ENCODE data around the gene PI4K2A.
A peak's percentile ranks its signal among the peaks of the same experiment; 100 is the strongest.

The PI4K2A gene

GRCh38 chr10:97640174-97640867, at the start of gene PI4K2A:
TSS of gene PI4K2A (plus strand) at chr10:97640671. CDS start at chr10:97640743, 72 bp downstream.
- peak; percentile 98 to 99 for DNase-seq (ENCODE audit: low read depth in 2 of 2)

DNA sequence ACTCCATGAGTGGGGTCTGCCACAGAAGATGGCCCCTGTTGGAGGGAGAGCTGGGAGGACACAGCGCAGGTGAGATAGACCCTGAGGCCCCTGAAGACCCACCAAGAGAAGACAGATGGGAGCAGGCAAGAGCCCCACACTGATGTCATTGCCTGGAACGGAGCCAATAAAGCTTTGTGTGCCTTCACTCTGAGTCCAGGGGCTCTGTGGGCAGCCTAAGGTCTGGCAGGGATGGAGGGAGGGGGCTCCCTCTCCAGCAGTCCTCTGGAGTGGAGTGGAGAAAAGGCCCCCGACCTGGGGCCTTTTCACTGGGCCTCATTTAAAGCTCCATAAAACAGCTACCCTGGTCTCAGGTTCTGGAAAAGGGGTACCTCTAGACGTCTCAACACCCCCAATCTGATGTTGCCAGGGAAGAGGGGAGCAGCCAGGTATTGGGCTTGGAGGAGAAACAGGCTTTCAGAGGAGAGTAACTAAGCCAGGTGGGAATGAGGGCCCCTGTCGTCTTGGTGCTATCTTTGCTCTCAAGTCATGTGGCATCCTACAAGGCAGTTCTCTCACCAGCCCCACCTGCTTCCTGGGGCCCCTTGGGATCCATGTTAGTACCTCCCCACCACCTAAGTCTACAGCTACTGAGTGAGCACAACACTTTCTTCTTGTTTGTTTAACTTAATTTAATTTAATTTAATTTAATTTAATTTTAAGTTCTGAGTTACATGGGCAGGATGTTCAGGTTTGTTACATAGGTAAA, 49.5 kb upstream of the PI4K2A start:
- DNase-seq (ENCODE audit: low read depth in 2 of 2): no peak

GRCh38 chr10:97593421-97593820, 47.0 kb upstream of the PI4K2A start:
- DNase-seq (ENCODE audit: low read depth in 2 of 2): no peak

DNA sequence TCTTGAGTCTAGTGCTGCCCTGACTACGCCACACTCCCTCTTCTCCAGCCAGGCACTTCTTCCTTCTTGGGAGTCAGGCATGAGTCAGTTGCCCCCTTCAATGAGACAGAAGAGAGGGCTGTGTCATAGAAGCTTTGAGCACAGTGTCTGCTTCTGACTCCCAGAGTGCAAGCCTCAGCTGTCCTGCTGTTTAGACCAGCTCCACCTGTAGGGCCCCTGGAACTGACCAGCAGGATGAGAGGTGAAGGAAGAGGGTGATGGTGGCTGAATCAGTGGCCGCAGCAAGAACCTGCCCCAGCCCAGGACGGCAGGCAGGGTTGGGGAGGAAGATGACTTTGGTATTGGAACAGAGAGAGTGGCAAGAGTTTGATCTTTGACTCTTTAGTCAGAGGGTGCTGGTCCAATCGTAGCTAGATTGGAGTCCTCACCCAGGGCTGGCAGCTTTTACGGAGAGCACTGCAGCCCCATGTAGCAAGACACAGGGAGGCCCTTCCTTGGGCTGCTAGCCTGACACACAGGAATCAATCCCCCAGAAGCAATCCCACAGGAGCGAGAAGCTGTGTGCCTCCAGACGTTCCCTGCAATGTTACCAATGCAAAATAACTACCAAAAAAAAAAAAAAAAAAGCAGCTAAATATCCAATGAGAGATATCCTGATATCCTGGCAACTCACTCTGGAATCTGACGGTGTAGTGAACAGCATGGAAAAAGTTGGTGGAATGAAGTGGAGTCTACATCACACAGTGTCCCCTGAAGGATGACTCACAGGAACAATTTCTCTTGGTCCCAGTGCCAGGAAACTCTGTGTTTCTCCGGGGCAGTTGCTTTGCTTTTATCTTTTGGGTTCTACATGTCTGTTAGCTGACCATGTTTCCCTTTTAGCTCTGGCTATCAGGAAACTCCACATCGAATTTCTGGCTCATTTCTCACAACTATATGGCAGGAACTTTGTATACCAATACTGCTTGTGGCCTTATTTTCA, 44.1 kb upstream of the PI4K2A start:
- DNase-seq (ENCODE audit: low read depth in 2 of 2): no peak

DNA sequence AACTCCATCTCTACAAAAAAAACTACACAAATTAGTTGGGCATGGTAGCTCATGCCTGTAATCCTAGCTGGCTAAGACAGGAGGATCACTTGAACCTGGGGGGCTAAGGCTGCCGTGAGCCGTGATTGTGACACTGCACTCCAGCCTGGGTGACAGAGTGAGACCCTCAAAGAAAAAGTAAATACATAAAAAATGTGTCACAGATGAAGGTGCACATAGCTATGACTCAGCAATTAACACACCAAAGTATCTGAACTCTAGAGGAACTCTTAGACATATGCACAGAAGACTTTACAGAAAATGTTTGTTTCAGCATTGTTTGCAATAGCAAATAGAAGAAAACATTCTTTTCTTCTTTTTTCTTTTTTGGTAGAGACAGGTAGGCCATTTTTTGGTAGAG, 42.7 kb upstream of the PI4K2A start:
- no peak for DNase-seq (ENCODE audit: low read depth in 2 of 2)

DNA sequence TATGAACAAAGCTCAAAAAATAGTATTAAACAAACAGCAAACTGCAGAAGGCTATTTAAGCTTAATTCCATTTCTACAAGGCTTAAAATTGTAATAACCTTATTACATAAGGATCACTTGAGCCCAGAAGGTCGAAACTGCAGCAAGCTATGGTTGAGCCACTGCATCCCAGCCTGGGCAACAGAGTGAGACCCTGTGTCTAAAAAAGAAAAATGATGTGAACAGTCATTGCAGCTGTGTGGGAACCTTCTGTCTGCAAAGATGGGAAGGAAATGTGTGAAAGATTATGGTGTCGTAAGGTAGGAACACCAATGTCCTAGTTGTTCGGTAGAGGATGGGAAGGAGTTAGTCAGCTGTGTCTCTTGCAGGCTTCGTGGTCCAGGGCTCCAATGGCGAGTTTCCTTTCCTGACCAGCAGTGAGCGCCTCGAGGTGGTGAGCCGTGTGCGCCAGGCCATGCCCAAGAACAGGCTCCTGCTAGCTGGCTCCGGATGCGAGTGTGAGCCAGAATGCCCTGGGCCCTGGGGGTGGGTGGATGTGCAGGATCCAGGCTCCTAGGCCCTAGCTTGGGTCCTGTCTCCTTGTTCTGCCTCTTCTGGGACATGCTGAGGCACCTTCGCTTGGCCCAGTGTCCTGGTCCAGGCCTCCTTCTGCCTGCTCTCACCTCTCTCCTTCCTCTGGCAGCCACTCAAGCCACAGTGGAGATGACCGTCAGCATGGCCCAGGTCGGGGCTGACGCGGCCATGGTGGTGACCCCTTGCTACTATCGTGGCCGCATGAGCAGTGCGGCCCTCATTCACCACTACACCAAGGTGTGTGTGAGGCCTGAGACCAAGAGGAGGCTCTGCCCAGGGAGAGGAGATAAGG, 41.8 kb upstream of the PI4K2A start:
- DNase-seq (ENCODE audit: low read depth in 2 of 2): no peak

DNA sequence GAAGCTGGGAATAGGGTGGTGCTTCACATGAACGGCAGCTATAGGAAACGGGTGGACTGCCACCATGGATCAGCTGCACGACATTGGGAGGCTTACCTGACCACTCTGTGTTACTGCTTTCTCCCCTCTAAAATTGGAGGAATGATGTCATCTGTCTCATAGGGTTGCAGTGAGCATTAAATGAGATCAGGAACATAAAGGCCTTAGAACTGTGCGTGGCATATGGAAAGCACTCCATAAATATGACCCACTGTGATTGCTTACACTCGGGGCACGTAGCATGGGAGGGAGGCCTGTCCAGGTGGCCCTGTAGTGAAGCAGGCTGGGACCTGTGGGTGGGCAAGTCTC, 41.2 kb upstream of the PI4K2A start:
- no peak for DNase-seq (ENCODE audit: low read depth in 2 of 2)

DNA sequence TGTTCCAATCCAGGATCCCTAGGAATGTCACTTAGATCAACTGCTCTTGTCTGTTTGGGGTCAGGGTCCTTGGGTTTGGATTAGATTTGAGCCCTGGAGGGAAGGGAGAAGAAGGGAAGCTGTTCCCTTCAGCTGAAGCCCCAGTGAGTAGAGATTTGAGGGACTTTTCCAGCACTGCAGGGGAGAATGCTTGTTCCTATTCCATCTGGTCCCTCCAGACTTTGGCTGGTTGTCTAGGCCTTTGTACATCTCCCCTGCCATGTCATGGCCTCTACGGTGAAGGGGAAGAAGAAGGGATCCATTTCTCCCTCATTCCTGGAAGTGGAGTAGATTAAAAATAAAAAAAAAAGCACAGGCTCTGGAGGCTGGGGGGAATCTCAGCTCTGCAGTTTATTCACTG, 39.9 kb upstream of the PI4K2A start:
- no peak for DNase-seq (ENCODE audit: low read depth in 2 of 2)

- DNase-seq (ENCODE audit: low read depth in 2 of 2): no peak
Measured at GRCh38 chr10:97601268-97602215, 38.9 kb upstream of the PI4K2A start.

- DNase-seq (ENCODE audit: low read depth in 2 of 2): no peak
Measured at GRCh38 chr10:97607095-97607636, 33.3 kb upstream of the PI4K2A start.

DNA sequence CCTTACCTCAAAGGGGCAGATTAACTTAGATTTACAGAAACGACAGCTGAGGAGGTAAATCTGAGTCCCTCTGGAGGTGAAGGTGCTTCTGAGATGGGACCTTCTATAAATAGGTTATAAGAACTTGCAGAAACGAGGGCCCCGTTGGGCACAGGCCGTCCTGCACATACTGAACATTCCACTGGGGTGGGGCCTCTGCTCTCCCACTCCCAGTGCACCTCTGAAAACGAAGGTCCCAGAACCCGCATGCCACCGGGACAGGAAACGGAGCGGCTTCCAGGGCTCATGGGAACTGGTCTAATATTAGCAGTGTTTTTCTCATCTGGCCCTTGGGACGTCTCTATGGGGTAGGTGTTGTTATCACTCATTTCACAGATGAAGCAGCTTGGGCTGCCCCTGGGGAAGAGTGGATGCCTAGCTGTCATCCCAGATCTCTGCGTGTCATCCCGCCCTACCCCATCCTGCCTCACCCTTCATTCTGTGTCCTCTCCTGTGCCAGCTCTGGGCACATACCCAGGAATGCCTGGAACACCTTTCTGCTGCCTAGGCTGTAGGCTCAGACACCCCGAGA, 31.4 kb upstream of the PI4K2A start:
- DNase-seq (ENCODE audit: low read depth in 2 of 2): no peak

DNA sequence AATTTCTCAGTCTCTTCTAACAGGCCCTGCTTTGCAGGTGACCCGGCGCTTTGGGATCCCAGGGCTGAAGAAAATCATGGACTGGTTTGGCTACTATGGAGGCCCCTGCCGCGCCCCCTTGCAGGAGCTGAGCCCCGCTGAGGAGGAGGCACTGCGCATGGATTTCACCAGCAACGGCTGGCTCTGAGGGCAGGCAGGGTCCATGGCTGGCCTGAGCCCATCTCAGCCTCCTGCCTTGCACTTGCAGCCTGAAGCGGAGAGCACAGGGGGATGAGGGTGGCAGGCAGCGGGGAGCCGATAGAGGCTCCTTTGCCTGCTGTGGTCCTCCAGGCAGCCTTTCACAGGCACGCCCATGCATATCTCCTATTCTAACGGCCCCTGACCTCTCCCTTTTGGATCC, 29.0 kb upstream of the PI4K2A start:
- DNase-seq (ENCODE audit: low read depth in 2 of 2): no peak

DNA sequence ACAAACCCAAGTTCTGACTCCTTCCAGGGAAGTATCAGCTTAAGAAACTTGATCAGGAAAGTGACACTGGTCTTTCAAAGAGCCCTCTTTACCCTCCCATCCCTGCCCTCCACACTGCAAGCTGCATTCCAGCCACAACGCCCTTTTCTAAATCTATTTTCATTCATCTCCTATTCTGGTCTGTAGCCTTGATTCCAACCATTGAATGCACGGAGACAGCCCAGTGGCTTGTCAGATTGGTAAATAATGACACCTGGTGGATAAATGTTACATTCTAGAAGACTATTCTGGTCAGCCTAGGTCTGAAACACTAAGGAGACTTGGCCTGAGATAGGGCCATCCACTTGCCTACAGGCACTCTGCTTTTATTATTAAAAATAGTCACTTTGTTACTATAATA, 28.1 kb upstream of the PI4K2A start:
- no peak for DNase-seq (ENCODE audit: low read depth in 2 of 2)

DNA sequence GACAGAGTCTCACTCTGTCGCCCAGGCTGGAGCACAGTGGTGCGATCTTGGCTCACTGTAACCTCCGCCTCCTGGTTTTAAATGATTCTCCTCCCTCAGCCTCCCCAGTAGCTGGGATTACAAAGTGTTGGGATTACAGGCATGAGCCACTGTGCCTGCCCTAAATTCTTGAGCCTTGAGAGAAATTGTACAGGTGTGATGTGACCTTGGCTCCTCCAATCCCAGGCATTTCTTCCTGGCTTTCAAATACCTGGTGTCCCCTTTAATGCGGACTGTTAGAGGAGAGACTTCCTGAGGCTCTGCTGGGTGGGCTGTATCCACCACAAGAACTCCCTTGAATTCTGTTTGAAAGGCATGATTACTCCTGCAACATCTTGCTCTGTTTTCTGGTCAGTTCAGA, 22.2 kb upstream of the PI4K2A start:
- DNase-seq (ENCODE audit: low read depth in 2 of 2): no peak

DNA sequence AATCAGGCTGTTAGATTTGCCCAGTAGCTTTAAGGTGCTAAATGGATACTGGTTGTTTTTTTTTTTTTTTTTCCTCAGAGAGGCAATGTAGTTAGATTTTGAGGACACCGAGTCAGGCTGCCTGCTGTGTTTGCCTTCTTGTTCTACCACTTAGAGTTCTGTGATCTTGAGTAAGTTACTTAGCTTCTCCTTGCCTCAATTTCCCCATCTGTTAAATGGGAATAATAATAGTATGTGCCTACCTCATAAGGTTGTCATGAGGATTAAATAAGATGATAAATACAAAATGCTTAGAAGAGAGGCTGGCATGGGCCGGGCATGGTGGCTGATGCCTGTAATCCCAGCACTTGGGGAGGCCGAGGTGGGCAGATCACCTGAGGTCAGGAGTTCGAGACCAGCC, 21.7 kb upstream of the PI4K2A start:
- no peak for DNase-seq (ENCODE audit: low read depth in 2 of 2)

DNA sequence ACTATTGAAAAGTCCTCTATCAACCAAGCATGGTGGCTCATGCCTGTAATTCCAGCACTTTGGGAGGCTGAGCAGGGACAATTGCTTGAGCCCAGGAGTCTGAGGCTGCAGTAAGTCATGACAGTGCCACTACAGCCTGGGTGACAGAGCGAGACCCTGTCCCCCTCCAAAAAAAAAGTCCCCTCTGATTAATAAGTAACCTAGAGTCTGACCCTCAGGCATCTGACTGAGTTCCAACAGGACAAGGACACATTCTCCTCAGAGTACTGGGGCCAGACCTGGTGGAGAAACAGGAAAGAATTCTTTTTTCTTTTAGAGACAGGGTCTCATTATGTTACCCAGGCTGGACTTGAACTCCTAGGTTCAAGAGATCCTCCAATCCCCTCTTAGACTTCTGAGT, 17.2 kb upstream of the PI4K2A start:
- no peak for DNase-seq (ENCODE audit: low read depth in 2 of 2)

- DNase-seq (ENCODE audit: low read depth in 2 of 2): no peak
Measured at GRCh38 chr10:97627731-97628130, 12.7 kb upstream of the PI4K2A start.

GRCh38 chr10:97628228-97628627, 12.2 kb upstream of the PI4K2A start:
- DNase-seq (ENCODE audit: low read depth in 2 of 2): no peak

DNA sequence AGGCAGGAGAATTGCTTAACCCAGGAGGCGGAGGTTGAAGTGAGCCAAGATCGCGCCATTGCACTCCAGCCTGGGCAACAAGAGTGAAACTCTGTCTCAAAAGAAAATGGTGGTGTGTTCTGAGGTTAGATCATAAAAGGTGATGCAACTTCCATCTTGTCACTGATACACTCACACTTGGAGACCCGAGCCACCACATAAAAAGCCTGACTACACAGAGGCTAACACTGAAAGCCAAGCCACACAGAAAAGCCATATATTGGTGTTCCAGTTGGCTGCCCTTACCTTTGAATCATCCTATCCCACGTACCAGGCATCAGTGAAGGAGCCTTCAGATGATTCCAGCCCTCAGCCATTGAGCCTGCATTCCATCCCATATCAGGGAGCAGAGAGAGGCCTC, 11.2 kb upstream of the PI4K2A start:
- no peak for DNase-seq (ENCODE audit: low read depth in 2 of 2)

GRCh38 chr10:97631098-97631497, 9.4 kb upstream of the PI4K2A start:
- DNase-seq (ENCODE audit: low read depth in 2 of 2): no peak

Data from stimulated activated CD8-positive, alpha-beta memory T cell treated with anti-CD3 and anti-CD28 coated beads, Interleukin-15, amount 100 ng/mL, for 4 hours (primary cell).